ENCODE results near the gene LSM2.
A peak's percentile ranks its signal among the peaks of the same experiment; 100 is the strongest.

Gene LSM2

GRCh38 chr6:31792761-31793171, 14.0 kb downstream of the LSM2 start:
- Histone ChIP-seq H3K4me1 (ENCODE audit: low read length) (peaks cover 25% of the 10 kb centered on the region), H3K36me3 (replicated peaks; ENCODE audit: low read depth, low read length) (peaks cover 5% of the 10 kb centered on the region), H3K9ac (ENCODE audit: low read length) (no peak overlapping the region), H3K27me3 (ENCODE audit: low read depth, low read length) (no peaks in the 10 kb centered on the region), H3K4me3 (ENCODE audit: low read length) (no peak overlapping the region), H3K79me2 (ENCODE audit: low read length) (peaks cover 34% of the 10 kb centered on the region), H4K20me1 (ENCODE audit: insufficient read depth, low read length) (no peaks in the 10 kb centered on the region), H3K27ac (ENCODE audit: low read length) (no peak overlapping the region), H3K9me3 (ENCODE audit: insufficient read depth, low read length) (no peaks in the 10 kb centered on the region), H2AFZ (ENCODE audit: low read depth, low read length) (no peak overlapping the region), H3K4me2 (ENCODE audit: low read length) (no peak overlapping the region)
- no peak for TF ChIP-seq EZH2phosphoT487 (IDR thresholded peaks at IDR 0.05; ENCODE audit: low read depth)
- TF ChIP-seq CTCF (IDR thresholded peaks at IDR 0.05; ENCODE audit: low read depth, low read length): no peak

DNA sequence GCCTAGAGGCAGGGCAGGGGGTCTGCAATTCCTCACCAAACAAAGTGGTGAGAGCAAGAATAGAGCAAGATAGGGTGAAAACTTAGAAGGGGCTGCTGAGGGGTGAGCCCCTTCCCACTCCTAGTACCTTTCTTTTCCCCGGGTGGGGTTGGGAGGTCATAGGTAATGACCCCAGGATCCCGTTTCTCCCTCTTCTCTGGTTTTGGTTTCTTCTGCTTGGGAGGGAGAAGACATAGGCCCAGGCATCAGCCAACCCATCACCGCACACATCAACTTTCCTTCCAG, 14.7 kb downstream of the LSM2 start:
- Histone ChIP-seq H3K79me2 (ENCODE audit: low read length) (peaks cover 34% of the 10 kb centered on the region), H3K36me3 (replicated peaks; ENCODE audit: low read depth, low read length) (peaks cover 5% of the 10 kb centered on the region), H3K4me2 (ENCODE audit: low read length) (no peak overlapping the region), H4K20me1 (ENCODE audit: insufficient read depth, low read length) (no peaks in the 10 kb centered on the region), H3K9me3 (ENCODE audit: insufficient read depth, low read length) (no peaks in the 10 kb centered on the region), H3K27me3 (ENCODE audit: low read depth, low read length) (no peaks in the 10 kb centered on the region), H3K27ac (ENCODE audit: low read length) (no peak overlapping the region), H2AFZ (ENCODE audit: low read depth, low read length) (no peak overlapping the region), H3K9ac (ENCODE audit: low read length) (no peak overlapping the region), H3K4me1 (ENCODE audit: low read length) (peaks cover 25% of the 10 kb centered on the region), H3K4me3 (ENCODE audit: low read length) (no peak overlapping the region)
- TF ChIP-seq CTCF (IDR thresholded peaks at IDR 0.05; ENCODE audit: low read depth, low read length) (no peak), EZH2phosphoT487 (IDR thresholded peaks at IDR 0.05; ENCODE audit: low read depth) (no peak)

- Histone ChIP-seq H2AFZ (ENCODE audit: low read depth, low read length) (no peak overlapping the region), H3K4me1 (ENCODE audit: low read length) (peaks cover 25% of the 10 kb centered on the region), H3K36me3 (replicated peaks; ENCODE audit: low read depth, low read length) (peaks cover 5% of the 10 kb centered on the region), H3K9me3 (ENCODE audit: insufficient read depth, low read length) (no peaks in the 10 kb centered on the region), H4K20me1 (ENCODE audit: insufficient read depth, low read length) (no peaks in the 10 kb centered on the region), H3K9ac (ENCODE audit: low read length) (no peak overlapping the region), H3K27ac (ENCODE audit: low read length) (no peak overlapping the region), H3K27me3 (ENCODE audit: low read depth, low read length) (no peaks in the 10 kb centered on the region), H3K4me3 (ENCODE audit: low read length) (no peak overlapping the region), H3K79me2 (ENCODE audit: low read length) (peaks cover 34% of the 10 kb centered on the region), H3K4me2 (ENCODE audit: low read length) (no peak overlapping the region)
- TF ChIP-seq EZH2phosphoT487 (IDR thresholded peaks at IDR 0.05; ENCODE audit: low read depth): no peak
- peak; percentile 40 for TF ChIP-seq CTCF (IDR thresholded peaks at IDR 0.05; ENCODE audit: low read depth, low read length)
Measured at GRCh38 chr6:31791324-31792089, 15.3 kb downstream of the LSM2 start.

DNA sequence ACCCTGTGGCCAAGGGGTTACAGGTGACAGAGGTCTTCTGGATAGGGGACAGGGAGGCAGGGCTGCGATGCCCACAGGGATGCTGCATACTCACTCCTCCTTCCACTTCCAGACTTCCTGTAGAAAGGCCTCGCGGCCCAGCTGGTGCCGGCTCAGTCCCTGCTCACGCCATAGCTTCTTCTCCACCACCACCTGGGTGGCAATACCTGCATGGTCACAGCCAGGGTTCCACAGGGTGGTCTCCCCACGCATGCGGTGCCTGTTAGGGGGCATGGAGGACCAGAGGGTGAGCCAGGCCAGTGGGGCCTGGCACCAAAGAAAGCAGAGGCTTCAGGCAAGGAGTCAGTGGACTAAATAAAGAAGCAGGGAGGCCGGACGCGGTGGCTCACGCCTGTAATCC, 21.3 kb downstream of the LSM2 start:
- Histone ChIP-seq H3K9me3 (ENCODE audit: insufficient read depth, low read length) (no peaks in the 10 kb centered on the region), H3K27ac (ENCODE audit: low read length) (no peak overlapping the region), H3K9ac (ENCODE audit: low read length) (no peak overlapping the region), H3K4me2 (ENCODE audit: low read length) (no peak overlapping the region), H4K20me1 (ENCODE audit: insufficient read depth, low read length) (no peaks in the 10 kb centered on the region), H3K27me3 (ENCODE audit: low read depth, low read length) (no peaks in the 10 kb centered on the region), H3K36me3 (replicated peaks; ENCODE audit: low read depth, low read length) (peaks cover 23% of the 10 kb centered on the region), H3K4me3 (ENCODE audit: low read length) (no peak overlapping the region), H3K4me1 (ENCODE audit: low read length) (peaks cover 15% of the 10 kb centered on the region), H2AFZ (ENCODE audit: low read depth, low read length) (no peak overlapping the region), H3K79me2 (ENCODE audit: low read length) (no peaks in the 10 kb centered on the region; the same call in 1 of the 2 replicates)
- TF ChIP-seq CTCF (IDR thresholded peaks at IDR 0.05; ENCODE audit: low read depth, low read length) (no peak), EZH2phosphoT487 (IDR thresholded peaks at IDR 0.05; ENCODE audit: low read depth) (no peak)
